Mucosa of rectum (tissue), 2 donors: Measurements from ENCODE around the gene TNFRSF11A.

Experiments used
- H3K27ac ChIP-seq, 2 donors: one replicate each; pipeline ENCODE4 v1.7.0; 2013; ENCODE audit warnings: inconsistent platforms in 2 of 2, low read depth in 2 of 2, low read length in 2 of 2
- H3K27me3 ChIP-seq, 2 donors: one replicate each; pipeline ENCODE4 v1.7.0; 2013; ENCODE audit warnings: low read length in 2 of 2; ENCODE audit not compliant: control insufficient read depth in 2 of 2, insufficient read depth in 2 of 2
- H3K36me3 ChIP-seq, 2 donors: one replicate each; pipeline ENCODE4 v1.7.0; 2013; ENCODE audit warnings: low read length in 2 of 2; ENCODE audit not compliant: control insufficient read depth in 2 of 2, insufficient read depth in 2 of 2
- H3K4me1 ChIP-seq, 2 donors: one replicate each; pipeline ENCODE4 v1.7.0; 2013; ENCODE audit warnings: low read length in 2 of 2, mild to moderate bottlenecking in 1 of 2; ENCODE audit not compliant: control insufficient read depth in 2 of 2, insufficient read depth in 2 of 2
- H3K4me3 ChIP-seq, 2 donors: one replicate each; pipeline ENCODE4 v1.7.0; 2013; ENCODE audit warnings: low read length in 2 of 2
- H3K9ac ChIP-seq, 2 donors: one replicate each; pipeline ENCODE4 v1.7.0; 2013; ENCODE audit warnings: low read length in 2 of 2, low read depth in 1 of 2, mild to moderate bottlenecking in 1 of 2
- H3K9me3 ChIP-seq, 2 donors: one replicate each; pipeline ENCODE4 v1.7.0; 2013; ENCODE audit warnings: low read length in 2 of 2; ENCODE audit not compliant: control insufficient read depth in 2 of 2
- donor health status: healthy.
- donor health status: Normal muscosa, but diverticular disease.

TNFRSF11A gene

GRCh38 chr18:62341473-62341872 is 16.4 kb downstream of the TNFRSF11A start:
- Histone ChIP-seq H3K36me3 (no peaks in the 10 kb centered on the region), H3K9ac (no peak overlapping the region), H3K9me3 (no peaks in the 10 kb centered on the region), H3K27ac (no peak overlapping the region), H3K4me1 (peaks cover 19 to 26% of the 10 kb centered on the region in 2 donors), H3K4me3 (no peak overlapping the region), H3K27me3 (no peaks in the 10 kb centered on the region)

GRCh38 chr18:62342884-62343283 is 17.8 kb downstream of the TNFRSF11A start:
- H3K4me3 ChIP-seq: no peak overlapping the region
- no peaks in the 10 kb centered on the region for H3K9me3 ChIP-seq
- H3K27me3 ChIP-seq: no peaks in the 10 kb centered on the region
- H3K9ac ChIP-seq: no peak overlapping the region
- no peaks in the 10 kb centered on the region for H3K36me3 ChIP-seq
- peaks cover 23 to 33% of the 10 kb centered on the region in 2 donors for H3K4me1 ChIP-seq
- H3K27ac ChIP-seq: no peak overlapping the region

GRCh38 chr18:62343316-62343715 is 18.2 kb downstream of the TNFRSF11A start:
- H3K27ac ChIP-seq: no peak overlapping the region
- H3K36me3 ChIP-seq: no peaks in the 10 kb centered on the region
- no peaks in the 10 kb centered on the region for H3K9me3 ChIP-seq
- H3K27me3 ChIP-seq: no peaks in the 10 kb centered on the region
- no peak overlapping the region for H3K9ac ChIP-seq
- peaks cover 23 to 33% of the 10 kb centered on the region in 2 donors for H3K4me1 ChIP-seq
- H3K4me3 ChIP-seq: no peak overlapping the region

- Histone ChIP-seq H3K4me3 (no peak overlapping the region), H3K9me3 (no peaks in the 10 kb centered on the region), H3K27me3 (no peaks in the 10 kb centered on the region), H3K27ac (no peak overlapping the region), H3K9ac (no peak overlapping the region), H3K36me3 (peaks cover 0 to 5% of the 10 kb centered on the region in 2 donors), H3K4me1 (peaks cover 12 to 17% of the 10 kb centered on the region in 2 donors)
Measured at GRCh38 chr18:62345909-62346308, 20.8 kb downstream of the TNFRSF11A start.

GRCh38 chr18:62346333-62347088 is 21.4 kb downstream of the TNFRSF11A start:
- Histone ChIP-seq H3K27ac (peak overlapping the region; percentile 2 to 34), H3K36me3 (peaks cover under 1 to 5% of the 10 kb centered on the region in 2 donors), H3K4me3 (no peak overlapping the region), H3K9ac (no peak overlapping the region), H3K9me3 (no peaks in the 10 kb centered on the region), H3K27me3 (no peaks in the 10 kb centered on the region), H3K4me1 (peaks cover 12 to 17% of the 10 kb centered on the region in 2 donors)

GRCh38 chr18:62347089-62347506 is 22.0 kb downstream of the TNFRSF11A start:
- Histone ChIP-seq H3K36me3 (peaks cover 2 to 5% of the 10 kb centered on the region in 2 donors), H3K9ac (no peak overlapping the region), H3K4me3 (no peak overlapping the region), H3K27me3 (no peaks in the 10 kb centered on the region), H3K4me1 (peaks cover 12 to 17% of the 10 kb centered on the region in 2 donors), H3K27ac (peak overlapping the region in 1 of 2 donors; percentile 34), H3K9me3 (no peaks in the 10 kb centered on the region)

GRCh38 chr18:62348474-62348873 is 23.4 kb downstream of the TNFRSF11A start:
- Histone ChIP-seq H3K36me3 (peaks cover 10 to 14% of the 10 kb centered on the region in 2 donors), H3K4me1 (peaks cover 12 to 17% of the 10 kb centered on the region in 2 donors), H3K9me3 (no peaks in the 10 kb centered on the region), H3K9ac (no peak overlapping the region), H3K27me3 (no peaks in the 10 kb centered on the region), H3K4me3 (no peak overlapping the region), H3K27ac (no peak overlapping the region)

- Histone ChIP-seq H3K9me3 (no peaks in the 10 kb centered on the region), H3K9ac (no peak overlapping the region), H3K4me1 (no peaks in the 10 kb centered on the region), H3K36me3 (peaks cover 14 to 28% of the 10 kb centered on the region in 2 donors), H3K4me3 (no peak overlapping the region), H3K27me3 (no peaks in the 10 kb centered on the region), H3K27ac (no peak overlapping the region)
Measured at GRCh38 chr18:62353170-62353569, 28.1 kb downstream of the TNFRSF11A start.

- Histone ChIP-seq H3K36me3 (peaks cover 14 to 26% of the 10 kb centered on the region in 2 donors), H3K27me3 (no peaks in the 10 kb centered on the region), H3K4me1 (no peaks in the 10 kb centered on the region), H3K27ac (no peak overlapping the region), H3K9ac (no peak overlapping the region), H3K4me3 (no peak overlapping the region), H3K9me3 (no peaks in the 10 kb centered on the region)
Measured at GRCh38 chr18:62354151-62354550, 29.0 kb downstream of the TNFRSF11A start.

GRCh38 chr18:62357079-62357719 is 32.1 kb downstream of the TNFRSF11A start:
- no peaks in the 10 kb centered on the region for H3K4me1 ChIP-seq
- no peaks in the 10 kb centered on the region for H3K9me3 ChIP-seq
- no peak overlapping the region for H3K27ac ChIP-seq
- no peak overlapping the region for H3K9ac ChIP-seq
- H3K36me3 ChIP-seq: peaks cover 18 to 36% of the 10 kb centered on the region in 2 donors
- no peak overlapping the region for H3K4me3 ChIP-seq
- H3K27me3 ChIP-seq: no peaks in the 10 kb centered on the region
